GM19328 (cell line): ENCODE data around the gene SAMD4B.
"Not testable (repeated sequence)": the region's sequence is repeated elsewhere in the genome, so short reads cannot be mapped to it uniquely, and the experiment has no call there.

Experiments
- ATAC-seq: cut with Tn5 transposase; IDR thresholded peaks from one replicate; pipeline ENCODE4 v1.9.1; 2021; ENCODE audit warnings: mild to moderate bottlenecking, moderate library complexity; ENCODE audit not compliant: unreplicated experiment

SAMD4B gene

DNA sequence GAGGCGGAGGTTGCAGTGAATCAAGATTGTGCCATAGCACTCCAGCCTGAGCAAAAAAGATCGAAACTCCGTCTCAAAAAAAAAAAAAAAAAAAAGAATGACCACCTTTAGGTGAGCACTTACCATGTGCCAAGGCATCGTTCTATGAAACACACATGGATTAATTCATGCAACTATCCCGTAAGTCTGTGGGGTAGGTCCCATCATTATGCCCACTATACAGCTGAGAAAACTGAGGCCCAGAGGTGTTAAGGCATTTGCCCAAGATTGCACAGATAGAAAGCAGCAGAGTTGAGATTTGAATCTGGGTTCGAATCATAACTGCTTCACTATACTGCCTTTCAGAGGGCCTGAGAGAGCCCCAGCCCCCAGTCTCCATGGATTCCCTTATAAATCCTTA, 8.7 kb upstream of the SAMD4B start:
- ATAC-seq: no peak

DNA sequence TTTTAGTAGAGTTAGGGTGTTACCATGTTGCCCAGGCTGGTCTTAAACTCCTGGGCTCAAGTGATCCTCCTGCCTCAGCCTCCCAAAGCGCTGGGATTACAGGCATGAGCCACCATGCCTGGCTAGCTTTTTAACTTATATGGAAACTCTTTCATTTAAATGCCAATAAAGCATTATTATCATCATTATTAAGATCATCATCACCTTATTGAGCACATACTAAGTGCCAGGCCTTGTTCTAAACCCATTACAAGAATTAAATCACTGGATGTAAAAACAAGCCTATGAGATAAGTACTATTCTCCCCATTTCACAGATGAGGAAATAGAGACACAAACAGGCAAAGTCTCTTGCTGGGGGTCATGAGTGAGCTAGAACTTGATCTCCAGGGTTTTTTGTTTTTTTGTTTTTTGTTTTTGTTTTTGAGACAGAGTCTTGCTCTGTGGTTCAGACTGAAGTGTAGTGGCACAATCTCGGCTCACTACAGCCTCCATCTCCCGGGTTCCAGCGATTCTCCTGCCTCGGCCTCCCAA, 7.7 kb upstream of the SAMD4B start:
- ATAC-seq: no peak

DNA sequence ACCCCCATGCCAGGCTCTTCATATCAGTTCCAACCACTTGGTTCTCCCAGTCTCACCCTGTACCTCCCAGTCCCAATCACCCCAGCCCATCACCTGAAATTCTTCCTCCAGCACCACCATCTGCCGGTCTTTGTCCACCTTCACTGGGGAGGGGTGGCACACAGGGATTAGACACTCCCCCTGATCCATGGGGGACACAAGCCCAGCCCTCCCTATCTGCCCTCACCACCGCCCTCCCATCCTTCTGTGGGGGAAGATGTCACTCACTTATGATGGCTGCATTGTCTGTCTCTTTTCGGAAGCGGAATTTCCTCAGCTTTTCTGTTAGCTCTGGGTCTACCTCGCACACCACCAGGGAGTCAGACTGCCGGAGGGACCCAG, 7.1 kb upstream of the SAMD4B start:
- ATAC-seq: no peak

DNA sequence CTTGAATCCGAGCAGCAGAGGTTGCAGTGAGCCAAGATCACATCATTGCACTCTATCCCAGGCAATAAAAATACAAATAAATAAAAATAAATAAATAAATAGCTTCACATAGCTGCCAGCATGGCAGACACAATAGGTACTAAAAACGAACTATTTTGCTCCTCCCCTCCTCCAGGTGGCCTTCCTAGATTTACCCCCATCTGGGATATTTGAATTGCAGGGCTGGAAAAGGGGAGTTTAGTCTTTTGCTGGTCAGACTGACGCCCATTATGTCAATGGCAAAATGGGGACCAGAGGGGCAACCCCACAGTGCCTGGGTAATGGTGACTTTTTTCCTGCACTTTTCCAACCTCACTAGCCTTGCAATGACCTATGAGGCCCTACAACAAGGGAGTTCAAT, 5.7 kb upstream of the SAMD4B start:
- no peak for ATAC-seq

DNA sequence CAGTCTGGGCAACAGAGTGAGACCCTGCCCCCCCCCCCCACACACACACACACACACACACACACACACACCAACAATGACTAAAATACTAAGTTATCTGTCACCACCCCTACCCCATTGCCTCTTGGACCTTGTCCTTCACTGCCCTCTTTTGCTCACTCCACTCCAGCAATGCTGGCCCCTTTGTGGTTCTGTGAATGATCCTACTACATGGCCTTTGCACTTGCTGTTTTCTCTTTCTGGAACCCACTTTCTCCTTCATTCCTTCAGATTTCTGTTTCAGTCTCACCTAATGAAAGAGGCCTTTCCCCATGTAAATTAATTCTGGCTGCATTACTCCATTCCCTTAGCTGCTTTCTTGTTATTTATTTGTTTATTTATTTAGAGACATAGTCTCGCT, 2.5 kb upstream of the SAMD4B start:
- ATAC-seq: no peak

DNA sequence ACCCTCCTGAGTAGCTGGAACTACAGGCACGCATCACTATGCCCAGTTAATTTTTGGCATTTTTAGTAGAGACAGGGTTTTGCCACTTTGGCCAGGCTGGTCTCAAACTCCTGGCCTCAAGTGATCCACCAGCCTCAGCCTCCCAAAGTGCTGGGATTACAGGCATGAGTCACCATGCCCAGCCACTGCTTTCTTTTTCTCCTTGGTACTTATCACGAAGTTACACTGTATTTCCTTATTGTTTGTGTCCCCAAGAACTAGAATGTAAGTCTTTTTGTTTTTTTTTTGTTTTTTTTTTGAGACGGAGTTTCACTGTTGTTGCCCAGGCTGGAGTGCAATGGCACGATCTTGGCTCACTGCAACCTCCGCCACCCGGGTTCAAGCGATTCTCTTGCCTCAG, 2.1 kb upstream of the SAMD4B start:
- not testable (repeated sequence) for ATAC-seq

DNA sequence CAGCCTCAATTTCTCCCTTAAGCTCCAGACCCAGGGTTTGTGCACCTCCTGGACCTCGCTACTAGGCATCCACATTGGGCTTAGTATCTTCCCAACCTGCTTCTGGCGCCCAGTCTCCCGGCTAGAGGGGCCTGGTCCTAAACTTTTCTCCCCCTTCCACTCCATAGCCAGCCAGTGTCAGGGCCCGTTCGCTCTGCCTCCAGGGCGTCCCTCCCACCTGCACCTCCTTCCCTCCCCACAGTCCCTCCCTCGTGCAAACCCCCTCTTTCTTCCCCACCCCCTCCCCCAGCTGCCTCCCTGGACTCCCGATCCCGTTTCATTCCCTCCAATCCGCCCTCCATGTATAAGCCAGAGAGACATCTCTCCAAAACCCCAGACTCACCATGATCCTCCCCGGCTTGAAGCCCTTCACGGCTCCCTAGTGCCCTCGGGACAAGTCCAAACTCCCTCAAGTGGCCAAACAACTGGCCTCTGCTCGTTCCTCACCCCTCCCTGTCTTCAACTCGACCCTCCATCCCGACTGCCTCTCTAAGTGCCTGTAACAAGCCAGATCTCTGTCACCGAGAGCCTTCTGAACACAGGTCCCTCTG, 997 bp upstream of the SAMD4B start:
- ATAC-seq: no peak

DNA sequence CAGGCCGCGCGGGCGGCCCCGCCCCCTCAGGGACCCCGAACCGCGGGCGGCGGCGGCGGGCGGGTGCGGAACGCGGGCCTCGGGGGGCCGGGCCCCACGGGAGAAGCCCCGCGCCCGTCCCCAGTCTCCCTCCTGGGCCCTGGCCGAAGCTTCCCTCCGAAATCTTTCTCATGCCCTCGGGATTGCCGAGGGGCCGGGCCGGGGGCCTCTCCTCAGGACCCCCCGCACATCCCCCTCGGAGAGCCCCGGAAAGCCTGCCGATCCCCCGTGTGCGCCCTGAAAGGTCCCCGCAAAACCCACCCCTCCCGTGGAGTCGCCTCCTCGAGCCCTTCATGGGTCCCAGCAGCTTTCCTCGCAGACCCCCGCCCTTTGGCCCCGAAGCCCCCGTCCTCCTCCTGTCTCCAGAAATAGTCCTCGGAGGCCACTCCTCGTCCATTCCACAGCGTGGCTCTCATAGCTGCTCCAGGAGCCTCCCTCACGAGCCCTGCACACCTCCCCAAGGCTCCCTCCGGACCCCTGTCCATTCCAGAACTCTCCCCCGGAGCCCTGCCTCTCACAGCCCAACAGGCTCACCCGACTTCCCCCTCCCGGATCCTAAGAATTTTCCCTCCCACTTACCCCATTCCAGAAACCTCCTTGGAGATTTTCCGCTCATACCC, 555 bp downstream of the SAMD4B start:
- ATAC-seq: no peak

DNA sequence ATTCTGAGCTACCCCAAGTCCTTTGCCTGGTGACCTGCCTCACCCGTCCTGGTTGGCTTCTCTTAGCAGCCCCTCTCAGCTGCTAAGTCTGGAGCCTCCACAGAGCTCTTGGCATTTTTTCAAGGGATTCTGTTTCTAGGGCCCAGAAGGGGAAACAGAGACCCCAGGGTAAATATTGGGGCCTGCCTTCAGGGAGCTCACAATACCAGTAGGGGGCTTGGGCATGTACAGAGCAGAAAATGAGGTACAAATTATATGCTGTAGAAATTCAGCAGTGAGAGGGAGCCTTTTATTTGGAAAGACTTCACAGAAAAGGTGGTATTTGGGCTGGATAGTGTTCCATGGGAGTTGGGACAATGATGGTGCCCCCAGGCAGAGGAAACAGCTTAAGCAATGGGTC, 3.7 kb downstream of the SAMD4B start:
- ATAC-seq: no peak

DNA sequence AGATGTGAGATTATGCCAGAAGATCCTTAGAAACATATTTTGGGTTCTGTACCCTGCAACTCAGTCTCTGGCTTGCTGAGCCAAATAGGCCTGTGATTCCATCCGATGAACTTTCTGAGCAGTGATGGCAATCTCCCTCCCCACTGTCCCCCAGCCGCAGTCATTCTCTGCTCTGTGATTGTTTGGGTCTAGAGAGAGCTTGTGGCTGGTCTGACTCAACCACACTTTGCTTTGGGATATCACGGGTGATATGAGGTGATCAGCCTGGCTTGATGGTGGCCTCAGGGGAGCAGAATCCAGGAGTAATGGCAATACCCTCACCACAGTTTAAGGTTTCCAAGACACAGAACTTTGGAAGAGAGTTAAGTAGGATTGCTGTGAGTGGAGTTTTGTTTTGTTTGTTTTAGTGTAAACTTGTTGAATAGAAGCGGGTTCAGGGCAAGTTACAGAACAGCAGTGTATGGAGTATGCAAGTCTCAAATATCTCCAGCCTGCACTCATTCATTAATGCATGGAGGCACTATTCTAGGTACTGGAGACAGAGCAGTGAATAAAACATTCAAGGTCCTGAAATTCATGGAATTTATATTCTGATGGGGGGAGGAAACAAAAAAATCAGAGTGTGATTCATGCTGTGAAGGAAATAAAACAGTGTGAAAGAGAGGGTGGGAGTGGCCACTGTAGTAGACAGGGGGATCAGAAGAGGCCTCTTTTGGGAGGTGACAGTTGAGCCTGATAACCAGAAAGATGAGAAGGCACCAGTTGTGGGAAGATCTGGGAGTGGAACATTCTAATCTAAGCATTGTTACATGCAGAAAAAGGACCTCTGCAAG, 5.3 kb downstream of the SAMD4B start:
- no peak for ATAC-seq

DNA sequence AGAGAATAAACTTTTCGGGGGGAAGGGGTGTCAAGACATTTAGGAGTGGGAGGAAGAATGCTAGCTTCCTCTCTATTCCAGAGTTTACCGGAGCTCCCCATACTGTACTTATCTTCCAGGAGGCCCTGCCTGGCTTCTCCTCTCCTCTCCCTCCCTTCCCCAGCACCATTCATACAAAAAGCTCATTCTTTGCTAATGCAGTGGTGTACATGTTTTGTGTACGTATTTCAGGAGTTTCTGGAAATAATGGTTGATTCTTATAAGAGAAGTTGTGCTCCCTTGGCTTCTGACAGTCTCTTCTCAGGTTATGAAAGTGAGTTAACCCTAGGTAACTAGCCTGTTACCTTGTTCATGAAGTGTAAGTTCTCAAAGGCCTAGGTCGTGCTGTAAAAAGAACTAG, 7.1 kb downstream of the SAMD4B start:
- no peak for ATAC-seq

DNA sequence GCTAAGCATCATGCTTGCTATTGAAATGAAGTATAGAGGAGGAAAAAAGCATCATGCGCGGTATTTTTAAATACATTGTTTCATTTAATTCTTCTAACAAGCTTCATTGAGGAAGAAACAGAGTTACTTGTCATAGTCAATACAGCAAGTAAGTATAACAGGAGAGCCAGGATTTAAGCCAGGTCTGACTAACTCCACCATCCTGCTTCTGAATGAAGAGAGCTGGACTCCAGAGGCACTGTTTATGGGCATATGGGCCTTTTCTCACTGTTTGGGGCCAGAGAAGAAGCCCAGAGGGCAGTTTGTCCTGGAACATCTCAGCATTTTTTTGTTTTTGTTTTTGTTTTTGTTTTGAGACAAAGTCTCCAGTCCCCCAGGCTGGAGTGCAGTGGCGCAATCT, 7.9 kb downstream of the SAMD4B start:
- no peak for ATAC-seq

DNA sequence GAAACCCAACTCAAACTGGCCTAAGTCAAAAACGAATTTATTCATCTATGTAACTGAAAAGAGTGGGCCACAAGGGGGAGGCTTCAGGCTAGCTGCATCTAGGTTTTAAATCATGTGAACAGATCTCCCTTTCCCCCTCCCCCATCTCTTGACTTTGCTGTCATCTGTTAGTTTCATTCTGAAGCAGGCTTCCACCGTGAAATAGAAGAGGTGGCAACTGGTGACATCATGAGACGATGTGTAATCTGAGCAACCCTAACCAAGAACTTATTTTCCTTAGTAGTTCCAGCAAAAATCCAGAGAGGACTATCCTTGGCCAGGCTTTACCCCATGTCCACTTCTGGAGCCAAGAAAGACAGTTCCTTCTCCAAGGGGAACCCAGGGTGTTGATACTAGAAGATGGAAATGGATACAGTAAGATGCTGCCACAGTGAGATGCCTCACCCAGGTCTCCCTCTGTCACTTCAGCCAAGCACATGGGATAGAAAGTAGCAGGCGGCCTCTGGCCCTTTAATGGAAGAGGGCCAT, 9.4 kb downstream of the SAMD4B start:
- no peak for ATAC-seq

DNA sequence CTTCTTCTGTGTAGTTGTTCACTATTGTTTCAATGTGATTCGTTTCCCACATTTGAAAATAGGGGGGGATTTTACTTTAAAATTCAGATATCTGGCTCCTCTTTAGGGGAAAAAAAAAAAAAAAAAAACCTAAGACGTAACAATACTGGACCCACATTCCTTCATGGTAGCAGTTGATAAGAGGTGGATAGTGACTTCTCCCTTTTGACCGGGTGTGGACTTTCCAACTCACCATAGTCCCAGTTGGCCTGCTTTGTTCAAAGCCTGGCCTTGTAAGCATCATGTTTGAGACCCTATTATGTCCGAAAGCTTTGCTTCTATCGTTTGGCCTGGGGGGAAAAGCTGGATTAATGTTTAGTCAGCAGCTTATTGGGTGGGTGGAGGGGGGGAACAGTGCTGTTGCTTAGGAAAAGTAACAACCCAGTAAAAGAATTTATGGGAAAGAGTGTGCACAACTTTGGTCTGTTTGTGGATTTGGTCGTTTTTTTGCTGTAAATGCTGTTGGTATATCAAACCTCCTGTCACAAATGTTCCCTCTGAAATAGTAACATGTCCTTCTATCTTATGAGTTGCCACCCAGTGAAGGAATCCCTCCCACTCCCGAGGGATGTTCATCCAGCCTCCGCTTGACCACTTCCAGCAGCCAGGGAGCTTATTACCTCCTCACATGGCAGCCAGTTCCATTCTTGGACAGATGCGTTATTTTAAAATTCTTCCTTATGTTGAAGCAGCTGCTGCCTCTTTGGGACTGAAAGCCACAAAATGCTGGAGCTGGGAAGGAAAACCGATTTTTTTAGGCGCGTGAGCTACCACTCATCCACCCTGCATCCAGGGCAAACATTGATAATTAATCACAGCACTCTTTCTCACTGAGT, 10.4 kb downstream of the SAMD4B start:
- no peak for ATAC-seq

DNA sequence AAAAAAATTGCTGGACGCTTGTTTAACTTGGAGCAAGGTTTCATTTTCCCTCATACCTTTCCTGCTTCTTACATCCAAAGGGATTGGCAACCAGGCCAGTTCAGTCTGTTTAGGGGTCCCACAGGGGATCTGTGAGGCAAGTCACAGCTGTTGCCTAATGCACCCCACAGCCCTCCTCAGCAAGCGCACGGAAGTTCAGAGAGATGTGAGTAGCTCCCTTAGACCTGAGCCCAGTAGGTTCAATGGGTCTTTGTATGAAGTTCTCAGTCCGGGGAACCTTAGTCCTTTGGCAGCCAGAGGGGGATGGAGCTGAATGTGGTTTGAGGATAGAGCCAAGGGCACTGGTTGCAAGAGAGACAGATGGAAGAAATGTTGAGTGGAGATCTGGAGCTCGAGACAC, 13.0 kb downstream of the SAMD4B start:
- ATAC-seq: no peak

DNA sequence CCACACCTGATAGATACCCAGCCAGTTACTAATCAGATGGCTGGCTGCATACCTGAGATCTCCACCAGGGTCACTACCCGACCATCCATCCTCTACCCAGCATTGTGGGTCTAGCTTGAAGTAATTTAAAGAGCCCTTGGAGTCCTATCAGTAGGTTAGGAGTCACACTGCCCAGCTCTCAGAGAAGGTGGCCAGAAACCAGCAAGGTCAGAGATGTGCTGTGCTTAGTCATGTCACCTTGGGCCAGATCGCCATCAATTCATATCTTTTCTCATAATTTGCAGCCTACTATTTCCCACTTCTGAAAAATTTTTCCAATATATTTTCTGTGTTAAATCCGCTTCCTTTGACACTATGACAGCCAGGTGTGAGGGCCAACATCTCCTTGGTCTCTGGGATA, 13.9 kb downstream of the SAMD4B start:
- ATAC-seq: no peak

DNA sequence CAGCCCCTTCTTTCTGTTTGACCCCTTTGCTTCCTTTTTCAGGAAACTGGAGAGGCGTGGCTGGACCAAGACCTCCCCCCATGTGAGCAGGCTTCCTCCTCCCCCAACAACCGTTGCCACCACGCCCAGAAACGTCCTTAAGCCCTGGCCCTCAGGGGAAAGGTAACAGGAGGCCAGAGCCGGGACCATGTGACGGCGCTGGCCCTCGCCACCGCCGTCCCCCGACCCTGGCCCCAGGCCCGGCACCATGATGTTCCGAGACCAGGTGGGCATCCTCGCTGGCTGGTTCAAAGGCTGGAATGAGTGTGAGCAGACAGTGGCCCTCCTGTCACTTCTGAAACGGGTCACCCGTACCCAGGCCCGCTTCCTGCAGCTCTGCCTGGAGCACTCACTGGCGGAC, 14.4 kb downstream of the SAMD4B start:
- no peak for ATAC-seq

DNA sequence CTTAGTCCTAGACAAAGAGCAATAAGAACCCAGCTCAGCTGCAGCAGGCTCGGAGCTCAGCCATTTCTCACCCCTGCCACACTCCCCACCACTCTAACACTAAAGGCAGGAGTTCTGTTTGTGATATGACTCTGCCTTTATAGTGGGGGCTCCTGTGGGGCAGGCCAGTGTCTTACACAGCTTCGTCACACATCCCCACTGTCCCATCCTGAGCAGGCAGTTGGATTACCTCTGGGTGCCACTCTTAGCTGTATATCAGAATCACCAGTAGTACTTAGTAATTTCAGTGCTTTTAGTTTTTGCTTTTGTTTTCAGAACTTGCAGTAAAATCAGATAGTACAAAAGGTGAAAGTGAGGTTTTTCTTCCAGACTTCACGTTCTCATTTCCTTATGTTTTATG, 16.8 kb downstream of the SAMD4B start:
- no peak for ATAC-seq

DNA sequence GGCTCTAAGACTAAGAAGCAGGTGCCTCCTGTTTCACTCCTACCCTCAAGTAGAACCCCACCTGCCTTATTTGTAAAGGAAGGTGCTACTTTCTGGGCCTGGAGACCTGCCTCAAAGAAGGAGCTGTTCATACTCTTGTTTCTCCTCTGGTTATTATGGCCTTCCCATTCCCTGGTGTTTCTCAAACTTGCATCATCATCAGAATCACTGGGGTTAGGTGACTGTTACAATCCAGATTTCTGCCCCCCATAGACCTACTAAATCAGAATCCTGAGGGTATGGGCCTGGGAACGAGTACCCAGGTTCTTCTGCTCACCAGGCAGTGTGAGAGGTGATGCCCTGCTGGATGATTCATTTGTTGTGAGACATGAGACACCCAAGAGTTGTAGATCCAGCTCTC, 18.4 kb downstream of the SAMD4B start:
- no peak for ATAC-seq

DNA sequence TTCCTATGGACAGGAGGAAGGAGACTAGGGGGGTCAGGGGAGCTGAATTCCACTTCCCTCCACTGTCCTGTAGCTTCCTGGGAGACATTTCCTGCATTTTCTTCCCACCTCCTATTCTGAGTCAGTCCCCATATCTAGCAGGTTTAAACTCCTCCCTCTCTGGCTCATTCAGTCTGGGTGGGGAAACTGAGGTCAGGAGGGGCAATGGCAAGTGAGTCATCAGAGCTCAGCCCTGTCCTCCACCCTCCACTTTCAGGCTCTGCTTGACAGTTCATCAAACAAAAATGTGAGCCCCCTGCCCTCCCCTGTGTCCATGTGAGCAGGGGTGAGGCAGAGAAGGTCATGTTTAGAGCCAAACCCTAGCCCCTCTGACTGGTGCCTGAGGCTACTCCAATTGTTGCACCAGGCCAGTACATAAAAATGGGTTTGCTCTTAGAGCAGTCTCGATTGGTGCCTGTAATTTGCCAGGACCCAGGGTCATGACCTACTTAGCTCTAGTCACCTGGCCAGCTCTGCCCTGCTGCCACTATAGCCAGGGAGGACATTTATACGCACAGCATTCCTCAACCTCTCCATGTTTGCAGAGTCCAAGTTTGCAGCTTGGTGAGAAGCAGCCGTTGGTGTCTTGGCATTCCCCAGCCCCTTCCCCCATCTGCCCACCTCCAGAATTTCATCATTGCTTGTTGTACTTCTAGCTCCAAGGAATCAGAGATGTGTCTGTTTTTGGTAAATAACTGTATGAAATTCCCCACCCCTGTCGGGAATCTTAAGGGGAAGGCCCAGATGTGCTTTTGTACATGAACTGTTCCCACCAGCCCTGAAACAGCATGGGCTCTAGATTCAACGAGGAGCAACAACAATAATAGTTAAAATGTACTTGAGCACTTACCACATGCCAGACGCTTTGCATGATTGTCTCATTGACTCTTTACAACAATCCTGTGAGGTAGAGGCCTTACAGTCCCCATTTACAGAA, 20.7 kb downstream of the SAMD4B start:
- ATAC-seq: no peak
